T-helper 2 cell (primary cell): ENCODE data around the gene TSHZ1.
"Not testable (repeated sequence)": the region's sequence is repeated elsewhere in the genome, so short reads cannot be mapped to it uniquely, and the experiment has no call there.

ENCODE experiments used
- DNase-seq, 5 experiments: peaks; one replicate each; pipeline versions ENCODE4 v3.0.0 to v3.0.0-alpha.2; 2012 to 2022

TSHZ1 gene

DNA sequence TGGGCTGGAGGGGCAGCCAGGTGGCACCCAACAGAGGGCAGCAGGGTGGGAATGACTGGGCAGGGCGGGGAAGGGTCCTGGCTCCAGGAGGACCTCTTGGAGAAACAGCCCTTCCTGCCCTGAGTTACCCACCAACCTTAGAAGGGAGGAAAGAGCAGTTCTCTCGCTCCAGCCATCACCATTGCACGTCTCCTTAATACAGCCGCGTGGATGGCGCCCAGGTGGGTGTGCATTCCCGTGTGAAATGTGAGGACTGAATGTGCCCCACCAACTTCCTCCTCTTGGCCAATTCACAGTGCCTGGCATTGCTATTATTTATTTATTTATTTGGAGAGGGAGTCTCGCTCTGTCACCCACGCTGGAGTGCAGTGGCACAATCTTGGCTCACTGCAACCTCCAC lies 109.9 kb downstream of the TSHZ1 start:
- no peak for DNase-seq

- no peak for DNase-seq
These were observed 110.8 kb downstream of the TSHZ1 start for GRCh38 chr18:75321431-75321830.

DNA sequence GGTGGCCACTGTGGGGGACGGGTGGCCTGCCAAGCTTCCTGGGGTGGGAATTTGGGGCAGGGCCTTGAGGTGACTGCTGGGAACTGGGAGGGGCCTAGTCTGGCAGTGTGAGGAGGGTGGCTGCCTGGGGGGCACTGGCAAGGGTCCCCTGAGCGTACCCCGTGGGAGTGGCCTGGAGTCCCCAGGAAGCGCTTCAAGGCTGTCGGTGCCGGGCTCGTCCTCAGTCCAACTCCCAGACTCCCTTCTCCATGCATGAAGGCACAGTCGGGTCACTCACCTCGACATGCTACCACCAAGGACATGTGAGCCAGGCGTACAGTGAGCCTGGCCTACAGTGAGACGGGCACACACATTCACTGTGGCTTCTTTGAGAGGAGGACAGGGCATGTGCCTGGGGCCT lies 111.6 kb downstream of the TSHZ1 start:
- DNase-seq = no peak

- DNase-seq = no peak
These were observed 113.4 kb downstream of the TSHZ1 start for GRCh38 chr18:75323821-75324585.

GRCh38 chr18:75324686-75325257 lies 114.2 kb downstream of the TSHZ1 start:
- no peak for DNase-seq

DNA sequence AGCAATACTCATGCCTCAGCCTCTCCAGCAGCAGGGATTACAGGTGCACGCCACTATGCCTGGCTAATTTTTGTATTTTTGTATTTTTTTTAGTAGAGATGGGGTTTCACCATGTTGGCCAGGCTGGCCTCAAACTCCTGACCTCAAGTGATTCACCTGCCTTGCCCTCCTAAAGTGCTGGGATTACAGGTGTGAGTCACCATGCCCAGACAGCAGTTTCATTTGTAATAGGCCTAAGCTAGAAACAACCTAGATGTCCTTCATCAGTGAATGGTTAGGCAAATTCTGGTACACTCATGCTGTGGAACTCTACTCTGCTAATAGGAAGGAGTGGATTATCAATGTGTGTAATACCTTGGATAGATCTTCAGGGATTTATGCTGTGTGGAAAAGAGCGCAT lies 119.2 kb downstream of the TSHZ1 start:
- not testable (repeated sequence) for DNase-seq

- no peak for DNase-seq
These were observed 119.7 kb downstream of the TSHZ1 start for GRCh38 chr18:75330308-75330707.

GRCh38 chr18:75334869-75335268 lies 124.3 kb downstream of the TSHZ1 start:
- no peak for DNase-seq

DNA sequence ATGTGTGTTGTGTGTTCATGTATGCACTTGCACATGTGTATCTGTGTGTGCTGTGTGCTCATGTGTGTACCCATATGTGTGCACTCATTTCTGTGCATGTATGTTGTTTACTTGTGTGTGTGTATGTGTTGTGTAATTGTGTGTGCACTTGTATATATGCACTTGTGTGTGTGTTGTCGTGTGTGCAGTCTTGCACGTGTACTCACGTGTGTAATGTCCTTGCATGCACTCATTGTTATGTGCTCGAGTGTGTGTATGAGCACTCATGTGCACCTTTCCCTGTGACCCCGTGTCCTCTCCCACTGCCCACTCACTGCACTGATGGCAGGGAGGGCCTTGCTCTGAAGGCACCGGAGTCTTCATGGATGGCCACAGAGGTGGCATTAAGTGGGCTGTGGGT lies 124.9 kb downstream of the TSHZ1 start:
- no peak for DNase-seq

GRCh38 chr18:75336767-75337166 lies 126.2 kb downstream of the TSHZ1 start:
- no peak for DNase-seq

DNA sequence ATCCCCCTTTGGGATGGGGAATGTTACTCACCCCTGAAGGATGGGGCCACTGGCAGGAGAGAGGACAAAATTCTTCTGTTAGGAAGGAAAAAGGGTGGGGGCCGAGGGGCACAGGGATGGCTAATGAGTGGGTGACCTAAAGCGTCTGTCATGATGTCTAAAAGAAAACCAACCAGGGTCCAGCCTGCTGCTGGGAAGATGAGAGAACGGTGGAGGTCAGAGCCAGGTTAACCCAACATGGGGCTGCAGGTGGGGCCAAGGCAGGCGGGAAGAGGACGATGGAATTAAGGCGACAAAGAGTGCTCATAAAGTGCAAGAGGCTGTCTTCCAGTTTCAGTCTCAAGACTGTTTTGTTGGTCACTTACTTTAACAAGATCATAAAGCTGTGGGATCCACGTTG lies 126.8 kb downstream of the TSHZ1 start:
- DNase-seq = no peak

DNA sequence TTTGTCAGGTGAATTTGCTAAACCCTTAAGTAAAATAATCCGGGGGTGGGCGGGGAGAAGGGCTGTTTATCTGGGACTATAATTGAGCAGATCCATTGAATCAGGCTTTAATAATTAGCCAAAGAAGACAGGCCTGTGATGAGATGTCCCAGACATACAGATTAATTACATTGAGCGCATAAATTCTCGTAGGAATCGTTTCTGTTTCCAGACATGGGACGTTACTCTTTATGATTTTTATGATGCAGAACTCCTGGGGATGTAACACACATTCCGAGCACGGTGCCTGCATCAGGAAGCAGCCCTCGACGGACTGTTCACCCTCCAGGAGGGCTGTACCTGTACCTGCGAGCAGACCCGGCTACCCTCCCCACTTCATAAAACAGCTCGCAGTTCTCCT lies 128.0 kb downstream of the TSHZ1 start:
- DNase-seq = no peak
